Spleen (tissue), 11 donors: ENCODE results near the gene FOXRED2. TPM values are rescaled to one million over a fixed set of nuclear protein-coding genes. Genes with fewer than 3 reads are reported as not detected.
A peak's percentile ranks its signal among the peaks of the same experiment; 100 is the strongest.

Source experiments
- DNase-seq: peaks from one replicate; pipeline ENCODE4 v3.0.0-alpha.2; 2020
- H3K27ac ChIP-seq, 8 donors: fragments of 200-600 bp; sonication (generic) in 7 of 8; 1 replicate in 4 of 8; 2 replicates in 4 of 8; pipeline versions ENCODE4 v1.5.0 to v1.8.0; 2016 to 2021; ENCODE audit warnings: inconsistent platforms in 4 of 8, mild to moderate bottlenecking in 4 of 8, moderate library complexity in 1 of 8
- H3K27me3 ChIP-seq, 7 donors: fragments of 200-600 bp; sonication (generic) in 6 of 7; replicated peaks in 1 of 7; 1 replicate in 4 of 7; 2 replicates in 3 of 7; pipeline versions ENCODE4 v1.5.0 to v1.8.0; 2016 to 2021; ENCODE audit warnings: inconsistent platforms in 3 of 7, mild to moderate bottlenecking in 1 of 7
- H3K36me3 ChIP-seq, 6 donors: fragments of 200-600 bp; sonication (generic) in 5 of 6; 1 replicate in 4 of 6; 2 replicates in 2 of 6; pipeline versions ENCODE4 v1.5.0 to v1.8.0; 2016 to 2021; ENCODE audit warnings: inconsistent platforms in 2 of 6
- H3K4me1 ChIP-seq, 6 donors: fragments of 200-600 bp; sonication (generic) in 5 of 6; 1 replicate in 3 of 6; 2 replicates in 3 of 6; pipeline versions ENCODE4 v1.5.0 to v1.8.0; 2016 to 2021; ENCODE audit warnings: inconsistent platforms in 3 of 6
- H3K4me3 ChIP-seq, 8 donors: fragments of 200-600 bp; sonication (generic) in 7 of 8; 1 replicate in 4 of 8; 2 replicates in 4 of 8; pipeline versions ENCODE4 v1.5.0 to v1.8.0; 2016 to 2021; ENCODE audit warnings: inconsistent platforms in 4 of 8, mild to moderate bottlenecking in 4 of 8, moderate library complexity in 2 of 8
- H3K9me3 ChIP-seq, 8 donors: fragments of 200-600 bp; sonication (generic) in 7 of 8; 1 replicate in 4 of 8; 2 replicates in 4 of 8; pipeline versions ENCODE4 v1.5.0 to v1.8.0; 2016 to 2021; ENCODE audit warnings: inconsistent platforms in 4 of 8
- POLR2A ChIP-seq, 3 donors: fragments of 450-650 bp; IDR thresholded peaks; one replicate each; pipeline ENCODE4 v1.5.1; 2017; ENCODE audit warnings: antibody characterized with exemption in 3 of 3, mild to moderate bottlenecking in 1 of 3
- POLR2AphosphoS5 ChIP-seq, 3 donors: sonication (generic); formaldehyde crosslinking; IDR thresholded peaks; one replicate each; pipeline ENCODE4 v1.5.1; 2017; ENCODE audit warnings: antibody characterized with exemption in 3 of 3
- WGBS, 5 donors: extraction: QIAGEN DNeasy Blood & Tissue Kit in 3 of 5; methylation state at CpG; one replicate each; pipeline versions ENCODE4 v1.1.5 to v1.1.7; 2013 to 2018; 5-methylcytosine and 5-hydroxymethylcytosine counted together
- intact Hi-C: fragments of 100-400 bp; cut with DNase I; formaldehyde crosslinking; loops from one replicate; pipeline ENCODE4 v1.15.0; 2023; ENCODE audit warnings: low total_unique reads
- polyA plus RNA-seq, 3 donors: library from polyadenylated mRNA; stranded (reverse); fragments of 200-250 nt; gene quantifications; one replicate each; pipeline ENCODE4 v1.2.1, GENCODE V29; 2013
- total RNA-seq, 7 donors: library from RNA; depleted of rRNA in 3 of 7; stranded (reverse); fragments of >200 nt in 3 of 7; fragmentation: NEBNext Ultra II Directional in 4 of 7; extraction: Animal tissue kit (Norgen Biotek cat#: 25700) in 4 of 7; gene quantifications; one replicate each; pipeline versions ENCODE4 v1.1.0 to v1.2.1, GENCODE V29; 2016 to 2021
- TF ChIP-seq, protein P1 (sequence below), 11 experiments: fragments of 200-600 bp in 7 of 11; fragments of 450-650 bp in 4 of 11; sonication (generic) in 4 of 11; IDR thresholded peaks in 8 of 11; conservative IDR thresholded peaks in 3 of 11; 1 replicate in 7 of 11; 2 replicates in 4 of 11; pipeline versions ENCODE4 v1.4.0 to v1.8.0; 2016 to 2021; ENCODE audit warnings: antibody characterized with exemption in 11 of 11, inconsistent platforms in 4 of 11, mild to moderate bottlenecking in 1 of 11
- donor health status: healthy with polysubstance abuse.
- donor health status: DM: no; HTN: no; CAD: no; lungs with moderate emphysema.
- donor health status: DM: no; HTN: no; CAD: no.
- donor health status: Bipolar disorder and iron deficiency.
- donor health status: healthy.
- donor health status: DM: no; HTN: no; CAD: no.
- donor health status: DM: yes; HTN: yes; CAD: no.

Gene FOXRED2
- total and polyA plus RNA-seq, 10 donors: 1.1 to 42.0 (median 26.3) TPM

DNA sequence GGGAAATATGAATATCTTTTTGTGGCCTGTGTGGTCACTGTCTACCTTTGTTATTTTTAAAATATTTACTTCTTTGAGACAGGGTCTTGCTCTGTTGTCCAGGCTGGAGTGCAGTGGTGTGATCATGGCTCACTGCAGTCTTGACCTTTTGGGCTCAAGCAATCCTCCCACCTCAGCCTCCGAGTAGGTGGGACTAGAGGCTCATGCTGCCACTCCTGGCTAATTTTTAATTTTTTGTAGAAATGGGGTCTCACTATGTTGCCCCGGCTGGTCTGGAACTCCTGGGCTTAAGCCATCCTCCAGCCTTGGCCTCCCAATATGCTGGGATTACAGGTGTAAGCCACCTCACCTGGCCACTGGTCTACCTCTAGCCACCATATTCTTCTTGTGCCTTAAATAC lies 25.6 kb upstream of the FOXRED2 start:
- intact Hi-C loops: no loop called here

GRCh38 chr22:36528795-36529751 lies 22.2 kb upstream of the FOXRED2 start, which contains the start of gene EIF3D:
EIF3D (minus strand) TSS chr22:36529166; CDS start chr22:36526121, 3,045 bp downstream.
- Histone ChIP-seq H3K4me3 (peak within 1 kb of the TSS; percentile 52 to 94 (median 74)), H3K27me3 (no peaks in the 10 kb centered on the region), H3K27ac (peak within 1 kb of the TSS; percentile 81 to 99 (median 94)), H3K36me3 (peaks cover 0 to 36% (median 32%) of the 10 kb centered on the region in 6 donors), H3K4me1 (peaks cover 12 to 33% (median 25%) of the 10 kb centered on the region in 6 donors), H3K9me3 (no peaks in the 10 kb centered on the region)
- TF ChIP-seq POLR2A (IDR thresholded peaks at IDR 0.05) (peak in 2 of 3 donors; percentile 38 to 53), POLR2AphosphoS5 (IDR thresholded peaks at IDR 0.05) (peak; percentile 96 to 97 (median 96))
- TF ChIP-seq, protein P1, sequence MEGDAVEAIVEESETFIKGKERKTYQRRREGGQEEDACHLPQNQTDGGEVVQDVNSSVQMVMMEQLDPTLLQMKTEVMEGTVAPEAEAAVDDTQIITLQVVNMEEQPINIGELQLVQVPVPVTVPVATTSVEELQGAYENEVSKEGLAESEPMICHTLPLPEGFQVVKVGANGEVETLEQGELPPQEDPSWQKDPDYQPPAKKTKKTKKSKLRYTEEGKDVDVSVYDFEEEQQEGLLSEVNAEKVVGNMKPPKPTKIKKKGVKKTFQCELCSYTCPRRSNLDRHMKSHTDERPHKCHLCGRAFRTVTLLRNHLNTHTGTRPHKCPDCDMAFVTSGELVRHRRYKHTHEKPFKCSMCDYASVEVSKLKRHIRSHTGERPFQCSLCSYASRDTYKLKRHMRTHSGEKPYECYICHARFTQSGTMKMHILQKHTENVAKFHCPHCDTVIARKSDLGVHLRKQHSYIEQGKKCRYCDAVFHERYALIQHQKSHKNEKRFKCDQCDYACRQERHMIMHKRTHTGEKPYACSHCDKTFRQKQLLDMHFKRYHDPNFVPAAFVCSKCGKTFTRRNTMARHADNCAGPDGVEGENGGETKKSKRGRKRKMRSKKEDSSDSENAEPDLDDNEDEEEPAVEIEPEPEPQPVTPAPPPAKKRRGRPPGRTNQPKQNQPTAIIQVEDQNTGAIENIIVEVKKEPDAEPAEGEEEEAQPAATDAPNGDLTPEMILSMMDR (IDR thresholded peaks at IDR 0.05 in 8 of 11, conservative IDR thresholded peaks at IDR 0.05 in 3 of 11): peak in 6 of 11 experiments; percentile 9 to 63 (median 42)
- intact Hi-C loops: no loop called here
- peak; percentile 100 for DNase-seq
- WGBS, 5 donors: 0 to 1% (median 0%) methylated on average over 35 to 82 of the region's 82 CpGs

More for the DNA sequence above, 25.6 kb upstream of the FOXRED2 start:
- no peak for DNase-seq
- H3K36me3 ChIP-seq: peaks cover 0 to 2% (median 0%) of the 10 kb centered on the region in 6 donors
- H3K9me3 ChIP-seq: peaks cover 0 to 5% (median 0%) of the 10 kb centered on the region in 8 donors
- peaks cover 6 to 19% (median 16%) of the 10 kb centered on the region in 6 donors for H3K4me1 ChIP-seq
- no peak overlapping the region for H3K27ac ChIP-seq
- WGBS, 5 donors: 67 to 100% (median 96%) methylated on average over 2 of the region's 2 CpGs
- H3K27me3 ChIP-seq: no peaks in the 10 kb centered on the region
- TF ChIP-seq POLR2A (IDR thresholded peaks at IDR 0.05) (no peak), POLR2AphosphoS5 (IDR thresholded peaks at IDR 0.05) (no peak)
- TF ChIP-seq, protein P1 (IDR thresholded peaks at IDR 0.05 in 8 of 11, conservative IDR thresholded peaks at IDR 0.05 in 3 of 11): no peak
- H3K4me3 ChIP-seq: no peak overlapping the region

DNA sequence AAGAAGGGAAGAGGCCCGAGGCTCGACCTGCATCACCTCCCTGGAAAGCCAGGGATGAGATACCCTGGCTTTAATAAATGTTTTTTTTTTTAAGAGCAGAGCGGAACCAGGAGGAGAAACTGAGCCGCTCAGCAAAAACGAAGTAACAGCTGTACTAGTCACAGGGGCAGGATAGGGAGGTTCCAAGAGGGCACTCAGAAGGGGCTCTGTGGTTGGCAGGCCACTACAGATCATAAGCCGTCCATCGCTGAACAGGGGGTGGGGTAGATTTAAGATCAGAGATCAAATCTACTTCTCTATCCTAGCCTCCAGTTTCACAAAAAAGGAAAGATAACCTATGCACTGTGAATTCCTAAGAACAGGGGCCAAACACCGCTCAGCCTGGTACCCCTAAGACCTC lies 21.5 kb upstream of the FOXRED2 start:
- TF ChIP-seq POLR2A (IDR thresholded peaks at IDR 0.05) (no peak), POLR2AphosphoS5 (IDR thresholded peaks at IDR 0.05) (no peak)
- TF ChIP-seq, protein P1 (IDR thresholded peaks at IDR 0.05 in 8 of 11, conservative IDR thresholded peaks at IDR 0.05 in 3 of 11): no peak
- Histone ChIP-seq H3K4me1 (peaks cover 12 to 33% (median 25%) of the 10 kb centered on the region in 6 donors), H3K27me3 (no peaks in the 10 kb centered on the region), H3K27ac (peak overlapping the region; percentile 81 to 99 (median 94)), H3K9me3 (no peaks in the 10 kb centered on the region), H3K36me3 (peaks cover 0 to 44% (median 39%) of the 10 kb centered on the region in 6 donors), H3K4me3 (peak overlapping the region; percentile 52 to 94 (median 74))
- DNase-seq: no peak
- intact Hi-C loops: no loop called here
- WGBS, 5 donors: 2 to 9% (median 6%) methylated on average over 7 to 8 of the region's 8 CpGs

DNA sequence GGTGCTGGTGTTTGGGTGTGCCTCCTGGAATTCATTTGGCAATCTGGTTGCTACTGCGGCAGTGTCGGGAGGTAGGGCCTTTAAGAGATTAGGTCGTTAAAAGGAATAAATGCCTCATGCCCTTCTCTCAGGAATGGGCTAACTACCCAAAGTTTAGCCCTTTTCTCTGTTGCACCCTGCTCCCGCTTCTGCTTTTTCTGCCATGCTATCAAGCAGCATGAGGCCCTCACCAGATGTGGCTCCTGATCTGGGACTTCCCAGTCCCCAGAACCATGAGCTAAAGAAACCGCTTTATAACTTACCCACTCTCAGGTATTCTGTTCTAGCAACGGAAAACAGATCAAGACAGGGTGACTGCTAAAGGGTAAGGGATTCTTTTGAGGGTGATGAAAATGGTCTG lies 15.8 kb upstream of the FOXRED2 start:
- Histone ChIP-seq H3K27me3 (no peaks in the 10 kb centered on the region), H3K4me1 (peaks cover 5 to 41% (median 19%) of the 10 kb centered on the region in 6 donors), H3K36me3 (peaks cover 12 to 100% (median 96%) of the 10 kb centered on the region in 6 donors), H3K27ac (no peak overlapping the region), H3K9me3 (no peaks in the 10 kb centered on the region), H3K4me3 (no peak overlapping the region)
- no peak for TF ChIP-seq POLR2A (IDR thresholded peaks at IDR 0.05)
- 90 to 97% (median 93%) methylated on average over 6 of the region's 6 CpGs for WGBS, 5 donors
- DNase-seq: no peak
- intact Hi-C loops: no loop called here
